HG03064 (cell line): ENCODE results near the gene DNAI4.
"Not testable (repeated sequence)": the region's sequence is repeated elsewhere in the genome, so short reads cannot be mapped to it uniquely, and the experiment has no call there.

Experiments used
- ATAC-seq: cut with Tn5 transposase; IDR thresholded peaks from one replicate; pipeline ENCODE4 v1.9.1; 2021; ENCODE audit warnings: low read depth; ENCODE audit not compliant: unreplicated experiment

The DNAI4 gene

GRCh38 chr1:66924756-66925557, at the start of gene DNAI4, which contains the start of gene MIER1:
DNAI4 (minus strand) TSS chr1:66924856; CDS start chr1:66924831, 25 bp downstream.
MIER1 (plus strand) TSS chr1:66924990; CDS start chr1:66925029, 39 bp downstream.
- peak; percentile 96 for ATAC-seq

DNA sequence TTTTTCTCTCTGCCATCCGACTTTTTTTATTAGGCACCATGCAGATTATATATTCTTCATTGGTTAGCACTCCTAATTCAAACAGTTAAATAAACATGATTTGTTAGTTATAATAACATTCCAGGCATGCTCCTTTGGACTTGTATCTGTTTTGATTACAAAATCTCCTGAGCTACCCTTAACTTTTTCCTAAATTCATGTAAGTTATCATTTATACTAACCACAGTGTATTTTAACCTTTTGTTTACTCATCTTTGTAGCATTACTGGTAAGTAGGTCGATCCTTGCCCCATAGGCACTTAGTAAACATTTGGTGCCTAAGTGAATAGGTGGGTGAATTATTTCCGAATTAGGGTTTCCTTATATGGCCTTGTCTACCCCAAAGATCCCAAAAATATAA, 43.9 kb upstream of the DNAI4 start:
- no peak for ATAC-seq

DNA sequence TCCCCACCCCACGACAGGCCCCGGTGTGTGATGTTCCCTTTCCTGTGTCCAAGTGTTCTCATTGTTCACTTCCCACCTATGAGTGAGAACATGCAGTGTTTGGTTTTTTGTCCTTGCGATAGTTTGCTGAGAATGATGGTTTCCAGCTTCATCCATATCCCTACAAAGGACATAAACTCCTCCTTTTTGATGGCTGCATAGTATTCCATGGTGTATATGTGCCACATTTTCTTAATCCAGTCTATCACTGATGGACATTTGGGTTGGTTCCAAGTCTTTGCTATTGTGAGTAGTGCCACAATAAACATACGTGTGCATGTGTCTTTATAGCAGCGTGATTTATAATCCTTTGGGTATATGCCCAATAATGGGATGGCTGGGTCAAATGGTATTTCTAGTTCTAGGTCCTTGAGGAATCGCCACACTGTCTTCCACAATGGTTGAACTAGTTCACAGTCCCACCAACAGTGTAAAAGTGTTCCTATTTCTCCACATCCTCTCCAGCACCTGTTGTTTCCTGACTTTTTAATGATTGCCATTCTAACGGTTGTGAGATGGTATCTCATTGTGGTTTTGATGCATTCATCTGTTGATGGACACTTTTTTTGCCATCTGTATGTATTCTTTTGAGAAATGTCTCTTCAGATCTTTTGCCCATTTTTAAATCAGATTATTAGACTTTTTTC, 41.7 kb upstream of the DNAI4 start:
- not testable (repeated sequence) for ATAC-seq

- no peak for ATAC-seq
Measured at GRCh38 chr1:66957938-66958337, 33.3 kb upstream of the DNAI4 start.

DNA sequence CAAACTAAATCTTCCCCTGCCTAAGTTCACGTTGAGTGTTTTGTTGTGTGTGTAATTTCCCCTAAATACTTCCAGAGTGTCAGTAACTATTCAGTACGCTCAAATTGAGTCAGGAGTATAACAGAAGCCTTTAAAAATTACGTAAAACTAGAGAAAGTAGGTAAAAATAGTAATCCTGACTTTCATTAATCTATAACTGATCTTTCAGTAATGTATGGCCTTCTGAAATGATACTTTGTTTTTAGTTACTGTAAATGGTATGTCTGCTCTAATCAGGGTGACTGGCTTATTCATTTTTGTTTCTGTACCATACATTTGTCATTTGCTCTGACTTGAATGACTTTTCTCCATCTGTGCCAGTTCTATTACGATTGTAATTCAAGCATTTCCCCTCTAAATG, 29.6 kb upstream of the DNAI4 start:
- ATAC-seq: peak; percentile 72

DNA sequence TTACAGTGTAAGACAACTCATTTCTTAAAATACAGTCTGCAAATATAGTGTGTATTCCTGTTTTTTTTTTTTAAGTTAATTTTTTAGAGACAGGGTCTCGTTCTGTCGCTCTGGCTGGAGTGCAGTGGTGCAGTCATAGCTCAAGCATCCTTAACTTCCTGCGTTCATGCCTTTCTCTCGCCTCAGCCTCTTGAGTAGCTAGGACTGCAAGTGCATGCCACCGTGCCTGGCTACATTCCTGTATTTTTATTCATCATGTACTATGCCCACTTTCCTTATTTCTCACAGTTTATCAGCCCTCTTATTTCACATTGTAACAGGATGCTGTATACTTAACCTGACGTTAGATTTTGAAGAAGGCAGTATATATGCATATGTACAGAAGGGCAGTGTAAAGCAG, 26.9 kb upstream of the DNAI4 start:
- ATAC-seq: no peak

GRCh38 chr1:66947267-66947666, 22.6 kb upstream of the DNAI4 start:
- no peak for ATAC-seq

DNA sequence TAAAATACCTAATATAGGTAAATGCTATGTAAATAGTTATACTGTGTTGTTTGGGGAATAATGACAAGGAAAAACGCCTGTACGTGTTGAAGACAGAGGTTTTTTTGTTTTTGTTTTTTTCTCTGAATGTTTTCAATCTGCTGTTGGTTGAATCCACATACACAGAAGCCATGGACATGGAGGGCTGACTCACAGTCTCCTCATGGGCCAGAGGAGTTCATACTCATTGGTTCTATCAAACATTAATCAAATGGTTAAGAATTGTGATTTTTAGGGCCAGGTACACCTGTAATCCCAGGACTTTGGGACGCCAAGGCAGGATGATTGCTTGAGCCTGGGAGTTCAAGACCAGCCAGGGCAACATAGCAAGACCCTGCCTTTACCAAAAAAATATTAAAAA, 20.7 kb upstream of the DNAI4 start:
- no peak for ATAC-seq

DNA sequence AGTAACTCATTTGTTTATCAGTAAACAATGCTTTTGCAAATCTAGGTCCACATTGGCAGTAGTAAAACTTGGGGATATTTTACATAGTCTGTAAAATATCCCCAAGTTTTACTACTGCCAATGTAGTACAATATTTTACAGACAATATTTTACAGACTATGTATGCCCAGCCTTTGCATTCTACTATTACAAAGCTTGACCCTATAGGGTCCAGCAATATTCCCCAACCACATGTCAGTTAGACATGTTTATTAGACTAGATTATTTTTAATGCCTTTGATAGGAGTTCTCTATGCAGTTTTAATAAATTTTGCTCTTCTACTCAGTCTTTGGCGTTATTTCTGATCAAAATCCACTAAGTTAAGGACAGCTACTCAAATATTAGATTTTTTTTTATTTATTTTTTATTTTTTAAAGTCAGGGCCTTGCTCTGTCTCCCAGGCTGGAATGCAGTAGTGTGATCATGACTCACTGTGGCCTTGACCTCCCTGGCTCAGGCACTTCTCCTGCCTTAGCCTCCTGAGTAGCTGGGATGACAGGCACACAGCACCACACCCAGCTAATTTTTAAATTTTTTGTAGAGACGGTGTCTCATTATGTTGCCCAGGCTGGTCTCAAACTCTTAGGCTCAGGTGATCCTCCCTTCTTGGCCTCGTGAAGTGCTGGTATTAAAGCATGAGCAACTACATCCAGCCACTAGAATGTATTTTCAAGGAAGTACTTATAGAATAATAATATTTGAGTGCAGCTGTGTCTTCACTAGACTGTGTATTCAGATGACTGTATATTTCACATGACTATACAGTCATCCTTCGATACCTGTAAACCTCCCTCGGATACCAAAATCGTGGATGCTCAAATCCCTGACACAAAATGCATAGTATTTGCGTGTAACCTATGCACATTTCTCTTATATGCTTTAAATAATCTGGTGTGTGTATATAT, 19.9 kb upstream of the DNAI4 start:
- ATAC-seq: no peak

DNA sequence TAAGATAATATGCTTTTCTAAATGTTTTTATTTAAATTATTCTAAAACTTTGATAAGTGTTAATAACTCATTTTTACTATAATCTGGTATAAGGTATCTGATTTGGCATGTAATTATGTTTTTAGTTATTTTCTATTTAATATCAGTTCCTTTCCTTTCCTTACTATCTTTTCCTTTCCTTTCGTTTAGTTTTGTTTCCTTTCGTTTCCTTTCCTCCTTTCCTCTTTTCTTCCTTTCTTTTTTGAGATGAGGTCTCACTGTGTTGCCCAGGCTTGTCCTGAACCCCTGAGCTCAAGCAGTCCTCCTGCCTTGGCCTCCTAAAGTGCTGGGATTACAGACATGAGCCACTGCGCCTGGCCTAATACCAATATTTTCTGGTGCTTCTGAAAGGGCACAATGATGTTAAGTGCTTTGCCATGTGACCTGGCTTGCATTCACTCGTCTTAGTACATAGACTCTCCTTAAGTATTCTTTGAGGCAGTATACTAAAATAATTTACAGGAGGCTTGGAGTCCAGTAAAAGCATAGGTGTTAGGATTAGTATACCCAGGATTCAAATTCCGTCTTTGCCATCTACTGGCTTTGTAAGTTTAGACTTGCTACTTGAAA, 18.8 kb upstream of the DNAI4 start:
- ATAC-seq: no peak

DNA sequence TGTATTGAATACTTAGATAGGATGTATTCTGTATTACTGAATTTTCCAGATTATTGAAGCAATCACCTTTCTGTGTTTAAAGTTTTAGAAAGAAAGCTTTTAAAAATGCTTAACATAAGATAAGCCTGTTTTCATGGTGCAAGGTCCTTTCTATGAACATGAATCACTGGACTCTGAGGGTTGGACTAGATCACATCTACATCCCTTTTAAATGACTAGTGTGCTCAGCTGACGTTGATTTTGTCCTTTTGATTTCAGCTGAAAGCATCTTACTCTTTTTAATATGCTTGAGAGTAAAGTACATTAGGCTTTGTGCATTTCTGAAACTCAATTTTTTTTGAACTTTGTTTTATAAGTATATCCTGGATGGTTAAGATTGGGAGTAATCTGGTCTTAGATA, 16.3 kb upstream of the DNAI4 start:
- no peak for ATAC-seq

DNA sequence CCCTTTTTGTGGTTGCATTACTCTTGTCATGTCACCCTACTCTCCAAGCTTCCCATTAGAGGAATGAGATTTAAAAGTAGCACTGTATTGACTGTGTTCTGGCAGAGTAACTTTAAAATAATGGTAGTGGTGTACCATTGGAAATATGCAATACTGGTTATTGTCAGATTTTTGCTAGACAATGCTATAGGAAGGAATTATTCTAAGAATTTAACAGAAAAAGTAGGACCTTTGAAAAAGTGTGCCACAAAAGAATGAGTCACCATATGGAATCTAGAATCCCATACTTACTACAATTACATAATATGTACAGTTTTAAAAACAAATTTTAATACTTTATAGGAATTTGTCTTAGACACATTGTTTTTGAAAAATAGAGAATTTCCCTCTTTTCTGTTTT, 14.0 kb upstream of the DNAI4 start:
- ATAC-seq: no peak

- no peak for ATAC-seq
Measured at GRCh38 chr1:66937529-66938234, 13.0 kb upstream of the DNAI4 start.

DNA sequence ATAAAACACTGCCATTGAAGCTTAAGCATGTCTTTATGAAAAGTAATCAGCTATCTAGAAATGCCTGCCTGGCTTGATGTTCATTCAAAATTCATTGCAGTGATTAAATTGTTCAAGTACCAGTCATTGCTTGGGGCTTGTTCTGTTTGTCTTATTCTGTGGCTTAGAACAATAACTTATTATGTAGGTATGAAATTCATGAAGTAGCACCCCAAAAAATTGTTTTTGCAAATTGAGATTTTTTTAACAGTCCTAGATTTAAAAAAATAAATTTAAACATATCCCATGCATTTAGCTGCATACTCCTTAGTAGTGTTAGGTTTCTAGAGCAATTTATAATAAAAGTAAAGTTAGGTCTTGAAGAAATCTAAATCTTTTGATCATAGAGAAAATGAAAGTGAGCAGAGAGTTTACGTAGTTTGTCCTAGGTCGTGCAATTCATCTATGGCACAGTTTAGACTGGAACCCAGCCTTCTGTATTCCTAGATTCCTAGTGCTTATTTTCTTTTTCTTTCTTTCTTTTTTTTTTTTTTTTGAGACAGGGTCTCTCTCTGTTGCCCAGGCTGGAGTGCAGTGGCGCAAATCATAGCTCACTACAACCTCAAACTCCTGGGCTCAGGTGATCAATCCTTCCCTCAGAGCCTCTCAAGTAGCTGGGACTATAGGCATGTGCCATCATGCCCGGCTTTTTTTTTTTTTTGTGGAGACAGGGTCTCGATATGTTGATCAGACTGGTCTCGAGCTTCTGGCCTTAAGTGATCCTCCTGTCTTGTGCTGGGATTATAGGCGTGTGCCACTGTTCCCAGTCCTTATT, 9.4 kb upstream of the DNAI4 start:
- ATAC-seq: no peak

GRCh38 chr1:66932291-66932690, 7.6 kb upstream of the DNAI4 start:
- ATAC-seq: no peak

- no peak for ATAC-seq
Measured at GRCh38 chr1:66931590-66931989, 6.9 kb upstream of the DNAI4 start.

DNA sequence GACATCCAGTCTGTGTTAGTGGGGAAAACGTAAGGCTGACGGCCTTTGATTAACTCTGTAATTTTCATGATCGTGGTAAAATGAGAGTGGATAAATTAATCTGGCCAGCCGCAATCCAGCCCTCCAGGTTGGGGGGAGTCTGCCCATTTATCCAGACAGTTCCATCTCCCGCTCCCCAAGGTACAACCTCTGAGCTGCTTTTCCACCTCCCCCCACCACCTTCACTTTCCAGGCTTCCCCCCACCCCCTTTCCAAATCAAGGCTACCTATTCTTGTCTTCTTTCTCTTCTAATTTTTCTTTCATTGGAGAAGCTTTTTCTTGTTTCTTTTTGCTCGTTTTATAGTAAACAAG, 6.1 kb upstream of the DNAI4 start:
- no peak for ATAC-seq

GRCh38 chr1:66929999-66930822, 5.6 kb upstream of the DNAI4 start:
- ATAC-seq: peak; percentile 69
